Measurements from ENCODE around the gene UNC13D. TPM values are rescaled to one million over a fixed set of nuclear protein-coding genes. Genes with fewer than 3 reads are reported as not detected.
A peak's percentile ranks its signal among the peaks of the same experiment; 100 is the strongest.
"Not testable (repeated sequence)": the region's sequence is repeated elsewhere in the genome, so short reads cannot be mapped to it uniquely, and the experiment has no call there.

The UNC13D gene
- total RNA-seq, 1 donor from 2014 or later = 10.7 TPM

GRCh38 chr17:75813081-75814020, 30.9 kb downstream of the UNC13D start:
- no peak for ATAC-seq
- intact Hi-C loops (cut with DNase I) = no loop called here
- no peak for DNase-seq (ENCODE audit: missing footprints)

GRCh38 chr17:75812096-75813013, 31.8 kb downstream of the UNC13D start:
- no peak for ATAC-seq
- intact Hi-C loops (cut with DNase I) = no loop called here
- no peak for DNase-seq (ENCODE audit: missing footprints)

GRCh38 chr17:75811174-75811573, 33.0 kb downstream of the UNC13D start:
- no peak for ATAC-seq
- intact Hi-C loops (cut with DNase I) = no loop called here

GRCh38 chr17:75810756-75811155, 33.4 kb downstream of the UNC13D start:
- ATAC-seq; intact Hi-C loops (cut with DNase I); DNase-seq (ENCODE audit: missing footprints): not testable (repeated sequence)

More at GRCh38 chr17:75811174-75811573, 33.0 kb downstream of the UNC13D start:
- DNase-seq (ENCODE audit: missing footprints) = no peak

- no peak for ATAC-seq
- intact Hi-C loops (cut with DNase I) = no loop called here
- no peak for DNase-seq (ENCODE audit: missing footprints)
Measured at GRCh38 chr17:75810216-75810615, 34.0 kb downstream of the UNC13D start.

GRCh38 chr17:75809631-75810111, 34.5 kb downstream of the UNC13D start:
- intact Hi-C loops (cut with DNase I) = no loop called here
- DNase-seq (ENCODE audit: missing footprints) = no peak
- ATAC-seq = peak; percentile 43

GRCh38 chr17:75808905-75809621, 35.1 kb downstream of the UNC13D start:
- ATAC-seq = peak; percentile 69
- no peak for DNase-seq (ENCODE audit: missing footprints)
- intact Hi-C loops (cut with DNase I) = no loop called here

- intact Hi-C loops (cut with DNase I) = no loop called here
- ATAC-seq (peak; percentile 12), DNase-seq (ENCODE audit: missing footprints) (no peak)
Measured at GRCh38 chr17:75808549-75808904, 35.7 kb downstream of the UNC13D start.

- ATAC-seq = no peak
- intact Hi-C loops (cut with DNase I) = no loop called here
- no peak for DNase-seq (ENCODE audit: missing footprints)
Measured at GRCh38 chr17:75807861-75808260, 36.3 kb downstream of the UNC13D start.

GRCh38 chr17:75806822-75807500, 37.2 kb downstream of the UNC13D start:
- DNase-seq (ENCODE audit: missing footprints) (no peak), ATAC-seq (peak; percentile 57)
- intact Hi-C loops (cut with DNase I) = no loop called here

GRCh38 chr17:75803883-75804282, 40.3 kb downstream of the UNC13D start:
- no peak for ATAC-seq
- no peak for DNase-seq (ENCODE audit: missing footprints)
- intact Hi-C loops (cut with DNase I) = no loop called here

GRCh38 chr17:75799402-75799801, 44.8 kb downstream of the UNC13D start:
- ATAC-seq = no peak
- intact Hi-C loops (cut with DNase I) = no loop called here
- DNase-seq (ENCODE audit: missing footprints) = no peak

- no peak for DNase-seq (ENCODE audit: missing footprints)
- intact Hi-C loops (cut with DNase I) = no loop called here
- ATAC-seq = no peak
Measured at GRCh38 chr17:75795820-75796607, 48.2 kb downstream of the UNC13D start.

GRCh38 chr17:75793460-75793859, 50.7 kb downstream of the UNC13D start:
- no peak for ATAC-seq
- intact Hi-C loops (cut with DNase I) = loop anchor here (5.0 kb wide), 1 partner anchor 34 kb away; no protein-coding TSS in a partner anchor
- no peak for DNase-seq (ENCODE audit: missing footprints)

GRCh38 chr17:75791254-75791653, 53.0 kb downstream of the UNC13D start:
- DNase-seq (ENCODE audit: missing footprints) (no peak), ATAC-seq (no peak)
- intact Hi-C loops (cut with DNase I) = loop anchor here (5.0 kb wide), 1 partner anchor 36 kb away; no protein-coding TSS in a partner anchor

GRCh38 chr17:75785016-75785890, 59.0 kb downstream of the UNC13D start:
- DNase-seq (ENCODE audit: missing footprints) = peak; percentile 94
- peak; percentile 92 for ATAC-seq
- intact Hi-C loops (cut with DNase I) = loop anchor here (2.0 kb wide), 1 partner anchor 70 kb away; the partner anchor contains the start of gene WBP2

Data from Right ventricle myocardium inferior (tissue), 1 donor.